ENCODE measurements around the gene CDS2.

The CDS2 gene

GRCh38 chr20:5216663-5217062, 89.9 kb downstream of the CDS2 start (continued):
- TF ChIP-seq CREB5 (CRISPR knock-in tag; IDR thresholded peaks at IDR 0.05; ENCODE audit: low read depth) (no peak), CSRNP3 (CRISPR knock-in tag; IDR thresholded peaks at IDR 0.05) (no peak), BACH2 (CRISPR knock-in tag; IDR thresholded peaks at IDR 0.05; ENCODE audit: borderline replicate concordance) (no peak), ISL1 (CRISPR knock-in tag; IDR thresholded peaks at IDR 0.05) (no peak), ZNF565 (CRISPR knock-in tag; conservative IDR thresholded peaks at IDR 0.05; ENCODE audit: low read depth) (no peak), PPARA (CRISPR knock-in tag; IDR thresholded peaks at IDR 0.05; ENCODE audit: borderline replicate concordance) (no peak), ZNF8 (CRISPR knock-in tag; IDR thresholded peaks at IDR 0.05) (no peak), CSDC2 (CRISPR knock-in tag; IDR thresholded peaks at IDR 0.05) (no peak)

- ATAC-seq: no peak
- TF ChIP-seq ZFP3 (CRISPR knock-in tag; IDR thresholded peaks at IDR 0.05): no peak
- TF ChIP-seq OSR1 (CRISPR knock-in tag; IDR thresholded peaks at IDR 0.05): no peak
- no peak for TF ChIP-seq ZNF8 (CRISPR knock-in tag; IDR thresholded peaks at IDR 0.05)
- TF ChIP-seq ZFP30 (CRISPR knock-in tag; IDR thresholded peaks at IDR 0.05): no peak
- no peak for TF ChIP-seq CREB5 (CRISPR knock-in tag; IDR thresholded peaks at IDR 0.05; ENCODE audit: low read depth)
- TF ChIP-seq BACH2 (CRISPR knock-in tag; IDR thresholded peaks at IDR 0.05; ENCODE audit: borderline replicate concordance): no peak
- no peak for TF ChIP-seq ZNF565 (CRISPR knock-in tag; conservative IDR thresholded peaks at IDR 0.05; ENCODE audit: low read depth)
- TF ChIP-seq POU6F1 (CRISPR knock-in tag; IDR thresholded peaks at IDR 0.05; ENCODE audit: borderline replicate concordance, low read depth): no peak
Measured at GRCh38 chr20:5217616-5218015, 90.8 kb downstream of the CDS2 start.

- no peak for TF ChIP-seq CSDC2 (CRISPR knock-in tag; IDR thresholded peaks at IDR 0.05)
- no peak for TF ChIP-seq TCF4 (CRISPR knock-in tag; IDR thresholded peaks at IDR 0.05; ENCODE audit: borderline replicate concordance)
- TF ChIP-seq CREB5 (CRISPR knock-in tag; IDR thresholded peaks at IDR 0.05; ENCODE audit: low read depth): no peak
- no peak for TF ChIP-seq SNAI2 (CRISPR knock-in tag; IDR thresholded peaks at IDR 0.05)
- no peak for TF ChIP-seq ZNF70 (CRISPR knock-in tag; IDR thresholded peaks at IDR 0.05)
- TF ChIP-seq ZC3H10 (CRISPR knock-in tag; IDR thresholded peaks at IDR 0.05): no peak
- TF ChIP-seq BACH2 (CRISPR knock-in tag; IDR thresholded peaks at IDR 0.05; ENCODE audit: borderline replicate concordance): no peak
- TF ChIP-seq ARNTL (CRISPR knock-in tag; IDR thresholded peaks at IDR 0.05; ENCODE audit: borderline replicate concordance, low read depth): no peak
- no peak for TF ChIP-seq ZNF565 (CRISPR knock-in tag; conservative IDR thresholded peaks at IDR 0.05; ENCODE audit: low read depth)
- no peak for TF ChIP-seq ZFP3 (CRISPR knock-in tag; IDR thresholded peaks at IDR 0.05)
- no peak for TF ChIP-seq TOX (CRISPR knock-in tag; IDR thresholded peaks at IDR 0.05; ENCODE audit: borderline replicate concordance)
- no peak for TF ChIP-seq CSRNP3 (CRISPR knock-in tag; IDR thresholded peaks at IDR 0.05)
- no peak for TF ChIP-seq PATZ1 (CRISPR knock-in tag; IDR thresholded peaks at IDR 0.05; ENCODE audit: borderline replicate concordance)
- no peak for TF ChIP-seq PPARA (CRISPR knock-in tag; IDR thresholded peaks at IDR 0.05; ENCODE audit: borderline replicate concordance)
- TF ChIP-seq ISL1 (CRISPR knock-in tag; IDR thresholded peaks at IDR 0.05): no peak
- no peak for TF ChIP-seq ZNF8 (CRISPR knock-in tag; IDR thresholded peaks at IDR 0.05)
- TF ChIP-seq ESRRG (CRISPR knock-in tag; IDR thresholded peaks at IDR 0.05): no peak
- no peak for TF ChIP-seq OSR1 (CRISPR knock-in tag; IDR thresholded peaks at IDR 0.05)
- TF ChIP-seq RARB (CRISPR knock-in tag; IDR thresholded peaks at IDR 0.05): no peak
- ATAC-seq: no peak
Measured at GRCh38 chr20:5220321-5221060, 93.7 kb downstream of the CDS2 start.

Data from SK-N-SH treated with all-trans-retinoic acid at 6 μM for 48 hours (cell line).